Stimulated activated CD8-positive, alpha-beta memory T cell treated with anti-CD3 and anti-CD28 coated beads, Interleukin-4, amount 100 ng/mL, for 4 hours (primary cell): ENCODE data around the gene C1QA.
"Not testable (repeated sequence)": the region's sequence is repeated elsewhere in the genome, so short reads cannot be mapped to it uniquely, and the experiment has no call there.

Source experiments
- DNase-seq, 2 donors: peaks; one replicate each; pipeline ENCODE4 v3.0.0-alpha.2; 2020; ENCODE audit warnings: low read depth in 2 of 2, low spot score in 1 of 2

C1QA gene

DNA sequence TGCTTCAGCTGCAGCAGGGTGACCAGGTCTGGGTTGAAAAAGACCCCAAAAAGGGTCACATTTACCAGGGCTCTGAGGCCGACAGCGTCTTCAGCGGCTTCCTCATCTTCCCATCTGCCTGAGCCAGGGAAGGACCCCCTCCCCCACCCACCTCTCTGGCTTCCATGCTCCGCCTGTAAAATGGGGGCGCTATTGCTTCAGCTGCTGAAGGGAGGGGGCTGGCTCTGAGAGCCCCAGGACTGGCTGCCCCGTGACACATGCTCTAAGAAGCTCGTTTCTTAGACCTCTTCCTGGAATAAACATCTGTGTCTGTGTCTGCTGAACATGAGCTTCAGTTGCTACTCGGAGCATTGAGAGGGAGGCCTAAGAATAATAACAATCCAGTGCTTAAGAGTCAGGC is 2.9 kb downstream of the C1QA start:
- DNase-seq: no peak

DNA sequence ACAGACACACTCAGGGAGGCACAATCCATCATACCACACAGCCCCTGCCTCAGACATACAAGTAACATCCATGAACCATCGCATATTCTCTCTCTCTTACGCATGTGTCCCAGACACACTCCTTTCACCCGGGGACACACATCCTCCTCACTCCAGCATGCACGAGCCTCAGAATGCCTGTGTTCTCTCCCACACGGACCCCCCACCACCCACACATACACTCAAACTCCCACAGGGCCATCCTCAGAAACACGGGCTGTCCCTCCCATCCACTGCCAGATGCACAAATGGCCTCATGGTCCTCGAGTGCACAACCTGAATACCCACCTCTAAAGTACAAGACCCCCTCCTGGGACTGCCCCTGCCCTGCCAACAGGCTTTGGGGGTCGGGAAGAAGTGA is 4.8 kb downstream of the C1QA start:
- no peak for DNase-seq

DNA sequence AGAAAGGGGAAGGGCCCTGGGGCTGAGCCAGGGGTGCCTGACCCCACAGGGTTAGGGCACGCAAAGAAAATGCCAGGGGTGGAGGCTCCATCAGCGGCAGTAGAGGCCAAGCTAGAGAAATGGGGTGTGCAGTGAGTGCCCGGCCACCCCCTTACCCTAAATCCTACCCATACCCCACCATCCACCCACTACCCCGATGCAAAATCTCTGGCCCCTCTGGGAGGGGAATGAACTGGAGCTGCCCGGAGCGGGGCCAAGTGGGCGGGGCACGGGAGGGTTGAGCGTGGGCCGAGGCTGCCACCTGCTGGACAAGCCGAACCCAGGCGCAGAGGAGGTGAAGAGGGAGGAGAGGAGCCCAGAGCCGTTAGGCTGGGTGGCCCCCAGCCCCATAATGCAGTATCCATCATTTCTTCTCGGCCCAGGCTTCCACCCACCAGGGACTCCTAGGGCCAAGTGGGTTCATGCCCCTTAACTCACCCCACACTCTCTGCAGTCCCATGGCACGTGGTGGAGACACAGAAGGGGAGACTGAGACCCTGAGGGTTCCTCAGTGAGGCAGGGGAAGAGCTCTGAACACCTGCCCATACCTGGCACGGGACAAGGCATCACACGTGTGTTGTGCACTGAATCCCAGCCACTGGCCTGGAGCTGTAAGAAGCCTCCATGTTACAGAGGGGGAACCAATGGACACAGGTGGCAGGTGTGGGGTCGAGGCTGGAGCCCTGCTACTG is 5.6 kb downstream of the C1QA start:
- DNase-seq: peak; percentile 24 to 28

DNA sequence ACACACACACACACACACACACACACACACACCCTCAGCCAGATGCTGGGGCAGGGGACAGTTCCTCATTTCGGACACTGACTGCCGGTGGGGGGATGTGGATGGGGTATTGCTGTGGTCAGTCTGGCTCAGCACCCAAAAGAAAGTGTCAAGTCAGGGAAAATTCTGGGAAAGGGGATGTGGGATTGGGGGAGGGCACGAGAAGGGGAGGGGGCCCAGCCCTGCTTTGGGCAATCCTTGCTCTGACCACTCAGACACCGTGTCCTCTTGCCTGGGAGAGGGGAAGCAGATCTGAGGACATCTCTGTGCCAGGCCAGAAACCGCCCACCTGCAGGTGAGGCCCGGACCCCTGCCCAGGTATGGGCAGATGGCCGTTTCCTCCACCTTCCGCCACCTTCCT is 7.0 kb downstream of the C1QA start, which contains the start of gene C1QC:
Gene C1QC (plus strand): TSS at position 253 of the 400 bp plus-strand sequence. CDS start 391 bp downstream, outside the sequence.
- DNase-seq: no peak

DNA sequence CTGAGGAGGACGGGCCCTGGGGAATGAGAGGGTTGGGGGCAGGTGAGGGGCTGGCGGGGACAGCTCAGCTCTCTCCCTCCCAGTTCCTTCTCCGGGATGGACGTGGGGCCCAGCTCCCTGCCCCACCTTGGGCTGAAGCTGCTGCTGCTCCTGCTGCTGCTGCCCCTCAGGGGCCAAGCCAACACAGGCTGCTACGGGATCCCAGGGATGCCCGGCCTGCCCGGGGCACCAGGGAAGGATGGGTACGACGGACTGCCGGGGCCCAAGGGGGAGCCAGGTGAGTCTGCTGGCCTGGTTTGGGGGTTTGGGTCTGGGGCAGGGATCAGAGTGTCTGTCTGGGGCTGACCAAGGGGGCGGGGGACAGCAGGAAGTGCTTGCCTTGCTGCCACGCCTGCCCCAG is 7.5 kb downstream of the C1QA start:
- DNase-seq: no peak

DNA sequence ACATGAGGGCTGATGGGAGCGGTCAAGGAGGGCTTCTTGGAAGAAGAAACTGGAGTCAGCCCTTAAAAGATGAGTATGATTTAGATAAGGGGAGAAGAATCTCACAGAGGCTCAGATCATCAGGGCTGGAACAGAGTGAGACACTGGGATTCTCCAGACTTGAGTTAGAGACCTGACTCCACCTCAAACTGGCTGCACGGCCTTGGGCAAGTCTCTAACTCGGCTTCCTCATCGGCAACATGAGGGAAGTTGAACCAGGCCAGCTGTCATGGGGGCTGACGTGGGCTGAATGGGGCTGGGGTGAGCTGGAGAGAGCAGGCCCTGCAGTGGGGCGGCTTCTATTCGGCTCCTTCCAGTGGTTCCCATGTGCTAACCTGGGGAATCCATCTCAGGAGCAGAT is 9.5 kb downstream of the C1QA start:
- no peak for DNase-seq

DNA sequence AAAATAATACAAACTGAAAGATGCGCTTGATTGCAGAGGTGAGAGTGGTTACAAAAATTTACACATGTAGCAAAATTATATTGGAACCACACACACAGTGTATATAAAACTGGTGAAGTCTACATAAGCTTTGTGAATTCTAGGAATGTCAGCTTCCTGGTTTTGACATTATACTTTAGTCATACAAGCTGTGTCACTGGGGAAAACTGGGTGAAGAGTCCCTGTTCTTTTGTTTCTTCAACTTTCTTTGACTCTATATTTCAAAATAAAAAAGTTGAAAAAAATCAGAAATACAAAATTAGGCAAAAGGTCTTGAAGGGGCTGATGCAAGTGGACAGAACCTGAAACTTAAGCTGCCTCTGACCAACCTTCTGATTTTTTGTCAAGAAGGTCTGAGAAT is 10.0 kb downstream of the C1QA start:
- DNase-seq: no peak

DNA sequence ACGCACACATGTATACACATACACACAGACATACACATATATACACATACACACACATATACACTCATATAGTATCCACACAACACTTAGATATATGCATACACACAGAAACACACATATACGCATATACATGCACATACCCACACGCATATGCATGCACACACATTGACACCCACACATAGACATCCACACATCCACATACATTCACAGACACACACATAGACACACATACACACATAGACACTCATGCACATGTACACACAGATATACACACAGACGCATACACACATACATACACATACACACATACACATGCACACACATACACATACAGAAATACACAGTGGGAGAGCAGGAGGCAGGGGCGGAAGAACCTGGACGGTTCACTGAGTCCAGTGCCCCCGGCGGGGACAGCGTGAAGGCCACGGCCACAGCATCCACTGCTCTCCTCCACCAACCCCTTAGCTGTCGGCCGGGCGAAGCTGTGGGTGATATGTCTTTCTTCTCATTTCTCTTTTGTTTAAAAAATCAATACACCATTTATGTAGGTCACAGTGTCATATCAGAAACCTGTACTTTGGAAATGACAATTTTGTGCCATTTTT is 13.8 kb downstream of the C1QA start:
- no peak for DNase-seq

DNA sequence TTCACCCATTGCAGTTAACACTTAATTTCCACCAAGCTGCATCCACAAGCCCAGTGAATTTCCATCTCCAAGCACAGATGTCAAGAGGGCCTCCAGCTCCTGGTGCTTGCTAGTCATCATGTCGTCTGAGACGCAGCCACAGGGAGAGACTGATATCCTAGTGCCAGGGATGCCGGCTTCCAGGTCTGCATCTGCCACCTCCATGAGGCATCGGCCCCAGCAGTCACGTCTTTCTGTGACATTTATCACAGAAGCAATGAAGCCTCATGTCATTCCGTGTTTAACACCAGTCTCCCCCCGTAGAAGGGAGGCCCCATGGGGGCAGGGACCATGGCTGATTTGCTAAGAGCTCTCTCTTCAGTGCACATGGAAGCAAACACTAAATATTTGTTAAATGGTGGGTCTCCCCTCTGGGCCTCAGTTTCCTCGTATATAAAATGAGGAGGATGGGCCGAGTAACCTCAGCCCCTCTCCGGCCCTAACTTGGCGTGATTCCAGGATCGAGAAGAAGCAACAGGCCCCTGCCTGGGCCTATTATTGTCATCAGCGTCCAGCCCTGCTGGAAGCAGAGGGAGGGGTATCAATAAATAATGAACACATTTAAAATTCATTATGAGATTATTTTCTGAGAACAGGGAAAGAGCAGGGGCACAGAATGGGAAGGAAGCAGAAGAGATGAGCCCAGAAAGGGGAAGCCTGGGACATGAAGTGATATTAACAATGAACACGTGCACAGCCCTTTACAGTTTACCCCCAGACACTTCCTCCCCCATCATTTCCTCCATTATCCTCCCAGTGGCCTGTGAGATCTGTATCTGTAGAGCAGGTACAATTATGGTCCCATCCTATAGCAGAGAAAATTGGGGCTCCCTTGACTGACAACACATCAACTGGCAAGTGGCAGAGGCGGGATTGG is 15.8 kb downstream of the C1QA start:
- DNase-seq: no peak

DNA sequence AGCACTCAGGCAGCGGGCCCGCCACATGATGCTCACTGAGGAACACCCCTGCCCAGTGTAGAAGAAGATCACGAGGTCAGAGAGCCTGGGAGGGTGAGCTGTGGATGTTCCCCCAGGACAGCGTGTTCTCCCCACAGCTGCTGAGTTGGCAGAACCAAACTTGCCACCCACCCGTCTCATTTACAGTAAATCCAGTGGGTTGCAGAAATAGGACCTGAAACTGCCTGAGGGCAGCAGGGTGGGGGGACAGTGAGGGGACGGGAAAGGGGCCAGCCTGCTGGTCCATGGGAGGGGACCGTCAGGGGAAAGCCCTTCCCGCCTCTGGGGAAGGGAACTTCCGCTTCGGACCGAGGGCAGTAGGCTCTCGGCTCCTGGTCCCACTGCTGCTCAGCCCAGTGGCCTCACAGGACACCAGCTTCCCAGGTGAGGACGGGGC is 16.5 kb downstream of the C1QA start, which contains the start of gene C1QB:
Gene C1QB (plus strand): TSS at position 356 of the 436 bp plus-strand sequence. CDS start 6,227 bp downstream, outside the sequence.
- DNase-seq: no peak

DNA sequence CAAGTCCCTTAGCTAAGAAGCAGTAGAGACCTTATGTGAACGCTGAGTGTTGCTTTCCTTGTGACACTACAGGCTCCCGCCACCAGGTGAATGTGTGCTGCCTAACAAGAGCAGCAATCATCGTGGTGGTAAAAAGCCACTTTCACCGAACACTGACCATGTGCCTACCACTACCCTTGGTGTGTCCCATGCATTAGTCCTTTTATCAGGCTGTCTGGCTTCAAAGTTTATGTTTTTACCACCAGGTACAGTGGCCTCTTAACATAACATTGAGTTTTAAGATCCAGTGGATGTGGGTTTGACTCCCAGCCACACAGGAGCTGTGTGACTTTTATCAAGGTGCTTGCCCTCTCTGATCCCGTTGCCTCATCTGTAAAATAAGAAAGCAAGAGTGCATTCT is 18.3 kb downstream of the C1QA start:
- DNase-seq: no peak

DNA sequence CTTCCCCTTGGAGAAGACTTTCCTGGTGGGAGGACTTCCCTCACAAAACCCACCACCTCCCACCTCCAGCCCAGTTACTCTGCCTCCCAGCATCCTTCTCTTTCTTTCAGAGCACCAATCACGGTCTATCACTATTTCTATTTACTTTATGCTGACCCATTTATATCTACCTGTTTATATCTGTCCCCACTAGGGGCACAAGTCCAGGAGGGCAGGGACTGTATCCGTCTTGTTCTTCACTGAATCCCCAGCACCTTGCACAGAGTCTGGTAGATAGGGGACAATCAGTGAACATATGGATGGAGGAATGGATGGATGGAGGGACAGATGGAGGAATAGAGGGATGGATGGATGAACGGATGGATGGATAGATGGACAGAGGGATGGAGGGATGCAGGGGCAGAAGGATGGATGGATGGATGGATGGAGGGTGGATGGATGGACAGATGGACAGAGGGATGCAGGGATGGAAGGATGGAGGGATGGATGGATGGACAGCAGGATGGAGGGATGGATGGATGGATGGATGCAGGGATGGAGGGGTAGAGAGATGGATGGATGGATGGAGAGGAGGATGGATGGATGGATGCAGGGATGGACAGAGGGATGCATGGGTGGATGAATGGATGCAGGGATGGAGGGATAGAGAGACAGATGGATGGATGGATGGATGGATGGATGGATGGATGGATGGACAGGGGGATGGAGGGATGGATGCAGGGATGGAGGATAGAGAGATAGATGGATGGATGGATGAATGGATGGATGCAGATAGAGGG is 22.1 kb downstream of the C1QA start:
- DNase-seq: no peak

DNA sequence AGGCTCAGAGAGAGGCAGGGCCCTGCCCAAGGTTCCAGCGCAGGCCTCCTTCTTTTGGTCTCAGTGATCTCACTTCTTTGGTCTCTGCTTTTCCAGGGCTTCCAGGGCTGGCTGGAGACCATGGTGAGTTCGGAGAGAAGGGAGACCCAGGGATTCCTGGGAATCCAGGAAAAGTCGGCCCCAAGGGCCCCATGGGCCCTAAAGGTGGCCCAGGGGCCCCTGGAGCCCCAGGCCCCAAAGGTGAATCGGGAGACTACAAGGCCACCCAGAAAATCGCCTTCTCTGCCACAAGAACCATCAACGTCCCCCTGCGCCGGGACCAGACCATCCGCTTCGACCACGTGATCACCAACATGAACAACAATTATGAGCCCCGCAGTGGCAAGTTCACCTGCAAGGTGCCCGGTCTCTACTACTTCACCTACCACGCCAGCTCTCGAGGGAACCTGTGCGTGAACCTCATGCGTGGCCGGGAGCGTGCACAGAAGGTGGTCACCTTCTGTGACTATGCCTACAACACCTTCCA is 24.4 kb downstream of the C1QA start:
- DNase-seq: no peak

DNA sequence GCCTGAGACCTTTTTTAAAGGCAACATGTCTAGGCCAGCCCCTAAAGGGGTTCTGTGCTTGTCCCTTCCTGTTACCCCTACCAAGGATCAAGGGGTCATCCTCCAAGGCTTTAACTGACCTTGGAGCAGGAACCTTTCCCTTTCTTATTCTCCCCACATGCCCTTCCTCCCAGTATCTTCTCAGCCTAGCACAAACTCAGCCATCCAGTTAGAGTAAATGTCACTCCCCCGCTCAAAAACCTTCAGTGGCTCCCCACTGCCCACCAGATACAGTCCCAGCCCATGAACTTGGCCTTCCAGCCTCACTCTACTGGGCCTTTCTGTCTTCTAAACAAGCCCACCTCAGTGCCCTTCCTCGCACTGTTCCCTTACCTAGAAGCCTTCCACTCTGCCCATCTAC is 25.5 kb downstream of the C1QA start:
- DNase-seq: no peak

DNA sequence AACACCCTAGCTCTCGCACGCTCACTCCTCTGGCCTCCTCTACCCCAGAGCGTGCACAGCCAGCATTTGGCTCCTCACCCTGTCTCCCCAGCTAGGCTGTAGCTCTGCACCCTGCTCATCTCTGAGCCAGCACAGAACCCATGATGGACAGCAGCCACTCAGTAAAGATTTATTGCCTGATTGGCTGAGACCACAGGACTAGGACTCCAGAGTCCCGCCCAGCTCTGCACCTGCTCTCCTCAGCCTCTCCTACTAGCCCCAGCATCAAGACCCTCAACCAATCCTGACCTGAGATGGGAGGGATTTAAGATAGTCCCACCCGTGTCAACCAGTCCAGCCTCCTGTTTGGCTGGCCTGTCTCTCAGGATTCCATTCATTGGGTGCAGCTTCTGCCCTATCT is 25.9 kb downstream of the C1QA start:
- no peak for DNase-seq

DNA sequence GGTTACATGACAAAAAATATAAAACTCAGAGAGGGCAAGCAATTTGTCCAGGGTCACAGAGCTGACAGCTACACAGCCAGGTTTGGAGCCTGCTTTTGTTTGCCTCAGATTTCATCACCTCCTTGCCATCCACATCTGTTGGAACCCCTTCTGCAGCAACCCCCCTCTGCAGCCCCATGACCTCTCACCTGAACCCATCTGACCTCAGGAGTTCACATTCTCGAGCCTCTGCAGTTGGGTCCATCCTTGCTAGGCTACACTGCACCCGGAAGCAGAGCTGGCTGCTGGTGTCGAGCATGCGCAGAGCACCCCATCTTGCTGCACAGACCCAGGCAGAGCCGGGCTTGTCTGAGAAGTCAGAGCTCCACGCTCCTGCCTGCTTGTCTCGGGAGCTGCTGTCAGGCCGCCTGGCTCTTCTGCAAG is 26.6 kb downstream of the C1QA start:
- DNase-seq: no peak

DNA sequence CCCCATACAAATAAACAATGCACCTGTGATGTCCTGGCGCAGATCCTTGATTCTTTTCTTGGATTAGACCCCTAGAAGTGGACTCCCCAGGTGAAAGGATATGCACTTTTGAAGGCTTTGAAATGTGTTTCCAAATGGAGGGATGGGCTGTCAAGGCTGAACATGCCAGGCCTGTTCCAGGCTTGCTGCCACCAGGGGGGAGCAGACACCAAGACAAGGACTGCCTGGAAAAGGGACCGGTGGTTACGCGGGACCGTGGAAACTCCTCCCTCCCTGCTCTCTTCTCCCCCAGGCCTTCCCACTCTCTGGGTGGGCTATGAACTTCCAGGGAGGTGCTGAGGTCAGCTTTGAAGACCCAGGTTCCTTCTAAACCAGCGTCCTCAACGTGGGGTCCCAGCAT is 29.3 kb downstream of the C1QA start:
- DNase-seq: no peak

DNA sequence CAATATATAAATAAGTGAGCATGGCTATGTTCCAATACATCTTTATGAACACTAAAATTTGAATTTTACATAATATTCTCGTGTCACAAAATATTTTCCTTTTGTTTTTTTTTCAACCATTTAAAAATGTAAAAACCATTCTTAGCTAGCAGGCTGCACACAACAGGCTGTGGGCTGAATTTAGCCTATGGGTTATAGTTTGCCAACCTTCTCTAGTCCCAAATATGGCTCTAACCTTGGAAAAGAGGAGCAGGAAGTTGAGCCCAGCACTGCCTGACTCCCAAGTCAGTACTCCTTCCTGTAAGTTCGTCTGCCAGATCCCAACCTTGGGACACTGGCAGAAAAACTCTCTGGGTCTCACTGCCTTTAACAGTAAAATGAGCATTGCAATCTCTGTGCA is 30.0 kb downstream of the C1QA start:
- no peak for DNase-seq

DNA sequence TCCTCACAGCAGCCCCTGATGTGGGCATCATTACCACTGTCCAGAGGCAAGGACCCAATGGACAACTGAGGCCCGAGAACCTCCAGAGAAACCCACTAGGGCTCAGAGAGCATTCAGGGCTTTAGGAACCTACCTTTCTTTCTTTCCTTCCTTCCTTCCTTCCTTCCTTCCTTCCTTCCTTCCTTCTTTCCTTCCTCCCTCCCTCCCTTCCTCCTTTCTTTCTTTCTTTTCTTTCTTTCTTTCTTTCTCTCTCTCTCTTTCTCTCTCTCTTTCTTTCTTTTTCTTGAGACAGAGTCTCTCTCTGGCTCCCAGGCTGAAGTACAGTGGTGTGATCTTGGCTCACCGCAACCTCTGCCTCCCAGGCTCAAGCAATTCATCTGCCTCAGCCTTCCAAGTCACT is 32.4 kb downstream of the C1QA start:
- not testable (repeated sequence) for DNase-seq

DNA sequence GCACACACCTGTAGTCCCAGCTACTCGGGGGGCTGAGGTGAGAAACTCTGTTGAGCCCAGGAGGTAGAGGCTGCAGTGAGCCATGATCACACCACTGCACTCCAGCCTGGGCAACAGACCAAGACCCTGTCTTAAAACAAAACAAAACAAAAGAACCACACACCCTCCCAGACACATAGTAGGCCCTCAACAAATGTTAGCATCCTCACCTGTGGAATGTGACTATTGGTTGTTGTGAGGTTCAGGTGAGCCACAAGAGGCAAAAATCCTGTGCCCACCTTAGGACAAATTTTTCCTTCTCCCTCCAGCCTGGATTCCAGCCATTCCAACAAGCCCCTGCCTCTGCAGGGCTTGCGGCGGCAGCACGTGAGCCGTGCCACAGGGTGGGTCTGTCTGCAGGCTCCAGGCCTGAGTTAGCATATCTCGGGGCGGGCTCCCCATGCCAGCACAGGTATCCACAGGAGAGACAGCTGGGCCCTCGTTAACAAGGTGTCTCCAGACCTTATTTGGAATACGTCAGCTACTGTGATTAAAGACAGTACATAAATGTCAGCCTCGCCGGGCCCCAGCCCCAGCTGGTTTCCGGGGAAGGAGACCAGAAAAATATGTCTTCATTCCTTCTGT is 34.0 kb downstream of the C1QA start:
- DNase-seq: no peak
